ENCODE measurements around the gene KRT17. TPM values are rescaled to one million over a fixed set of nuclear protein-coding genes. Genes with fewer than 3 reads are reported as not detected.
A peak's percentile ranks its signal among the peaks of the same experiment; 100 is the strongest.
"Not testable (repeated sequence)": the region's sequence is repeated elsewhere in the genome, so short reads cannot be mapped to it uniquely, and the experiment has no call there.

KRT17 gene
- polyA plus RNA-seq, 1 experiment, result 34.7 TPM

DNA sequence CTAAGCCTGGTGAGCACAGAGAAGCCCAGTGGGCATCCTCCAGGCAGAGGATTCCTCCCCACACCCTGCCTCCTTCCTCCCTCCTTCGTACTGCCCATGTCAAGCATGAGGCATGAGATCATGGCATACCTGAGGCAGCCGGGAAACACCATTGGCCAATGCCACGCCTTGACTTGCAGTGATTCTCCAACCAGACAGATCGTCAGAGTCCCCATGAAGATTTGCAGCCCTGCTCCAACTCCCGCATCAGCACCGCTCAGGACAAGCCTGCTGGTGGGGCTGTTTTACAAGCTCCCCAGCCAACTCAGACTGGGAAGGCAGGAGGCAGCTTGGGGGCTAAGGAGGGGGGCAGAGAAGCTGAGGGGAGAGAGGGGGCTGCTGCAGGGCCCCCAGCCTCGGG is 8.9 kb downstream of the KRT17 start:
- Histone ChIP-seq H3K36me3 (ENCODE audit: control insufficient read depth, insufficient read depth, low read length) (no peaks in the 10 kb centered on the region), H3K4me3 (ENCODE audit: low read depth, low read length) (no peak overlapping the region), H3K27me3 (ENCODE audit: control insufficient read depth, insufficient read depth, low read length) (peaks cover 2% of the 10 kb centered on the region; the same call in 1 of the 2 replicates)
- POLR2A ChIA-PET, result no interaction called here
- CTCF ChIA-PET, result interaction anchor here (0.6 kb wide), 1 partner anchor 67 kb away, joined by 3 read pairs; no protein-coding TSS in a partner anchor
- TF ChIP-seq, protein P1, sequence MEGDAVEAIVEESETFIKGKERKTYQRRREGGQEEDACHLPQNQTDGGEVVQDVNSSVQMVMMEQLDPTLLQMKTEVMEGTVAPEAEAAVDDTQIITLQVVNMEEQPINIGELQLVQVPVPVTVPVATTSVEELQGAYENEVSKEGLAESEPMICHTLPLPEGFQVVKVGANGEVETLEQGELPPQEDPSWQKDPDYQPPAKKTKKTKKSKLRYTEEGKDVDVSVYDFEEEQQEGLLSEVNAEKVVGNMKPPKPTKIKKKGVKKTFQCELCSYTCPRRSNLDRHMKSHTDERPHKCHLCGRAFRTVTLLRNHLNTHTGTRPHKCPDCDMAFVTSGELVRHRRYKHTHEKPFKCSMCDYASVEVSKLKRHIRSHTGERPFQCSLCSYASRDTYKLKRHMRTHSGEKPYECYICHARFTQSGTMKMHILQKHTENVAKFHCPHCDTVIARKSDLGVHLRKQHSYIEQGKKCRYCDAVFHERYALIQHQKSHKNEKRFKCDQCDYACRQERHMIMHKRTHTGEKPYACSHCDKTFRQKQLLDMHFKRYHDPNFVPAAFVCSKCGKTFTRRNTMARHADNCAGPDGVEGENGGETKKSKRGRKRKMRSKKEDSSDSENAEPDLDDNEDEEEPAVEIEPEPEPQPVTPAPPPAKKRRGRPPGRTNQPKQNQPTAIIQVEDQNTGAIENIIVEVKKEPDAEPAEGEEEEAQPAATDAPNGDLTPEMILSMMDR (IDR thresholded peaks at IDR 0.05; ENCODE audit: insufficient read depth, low read depth, low read length), result no peak
- no peak for DNase-seq (ENCODE audit: low read depth)

DNA sequence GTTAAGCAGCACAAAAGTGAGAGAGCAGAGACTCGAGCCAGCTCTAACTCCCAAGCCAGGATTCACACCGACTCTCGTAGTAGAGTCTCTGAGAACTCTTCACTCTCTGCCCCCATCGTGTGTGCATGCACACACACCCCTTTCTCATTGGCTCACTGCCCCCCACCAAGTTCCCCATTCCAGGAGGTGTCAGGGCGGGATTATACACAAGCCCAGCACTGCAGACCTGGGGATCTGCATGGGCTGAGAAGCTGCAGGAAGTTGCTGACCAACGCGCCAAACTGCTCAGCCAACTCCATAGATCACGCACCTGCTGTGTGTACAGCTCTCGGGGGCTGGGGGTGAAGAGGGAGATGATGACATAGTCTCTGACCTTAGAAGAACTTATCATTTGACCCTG is 9.6 kb downstream of the KRT17 start:
- CTCF ChIA-PET; POLR2A ChIA-PET; DNase-seq (ENCODE audit: low read depth): not testable (repeated sequence)

GRCh38 chr17:41614098-41614497 is 10.3 kb downstream of the KRT17 start:
- Histone ChIP-seq H3K36me3 (ENCODE audit: control insufficient read depth, insufficient read depth, low read length) (no peaks in the 10 kb centered on the region), H3K4me3 (ENCODE audit: low read depth, low read length) (no peak overlapping the region), H3K27me3 (ENCODE audit: control insufficient read depth, insufficient read depth, low read length) (peaks cover 7% of the 10 kb centered on the region)
- ChIA-PET CTCF (no interaction called here), POLR2A (no interaction called here)
- TF ChIP-seq, protein P1 (IDR thresholded peaks at IDR 0.05; ENCODE audit: insufficient read depth, low read depth, low read length), result no peak
- DNase-seq (ENCODE audit: low read depth), result no peak

More for the DNA sequence above, 9.6 kb downstream of the KRT17 start:
- H3K4me3 ChIP-seq (ENCODE audit: low read depth, low read length); H3K36me3 ChIP-seq (ENCODE audit: control insufficient read depth, insufficient read depth, low read length); H3K27me3 ChIP-seq (ENCODE audit: control insufficient read depth, insufficient read depth, low read length): not testable (repeated sequence)

GRCh38 chr17:41613277-41614082 is 10.9 kb downstream of the KRT17 start:
- H3K4me3 ChIP-seq (ENCODE audit: low read depth, low read length), result no peak overlapping the region
- H3K27me3 ChIP-seq (ENCODE audit: control insufficient read depth, insufficient read depth, low read length), result peaks cover 8% of the 10 kb centered on the region
- ChIA-PET CTCF (no interaction called here), POLR2A (no interaction called here)
- TF ChIP-seq, protein P1 (IDR thresholded peaks at IDR 0.05; ENCODE audit: insufficient read depth, low read depth, low read length), result no peak
- DNase-seq (ENCODE audit: low read depth), result no peak
- H3K36me3 ChIP-seq (ENCODE audit: control insufficient read depth, insufficient read depth, low read length), result no peaks in the 10 kb centered on the region

DNA sequence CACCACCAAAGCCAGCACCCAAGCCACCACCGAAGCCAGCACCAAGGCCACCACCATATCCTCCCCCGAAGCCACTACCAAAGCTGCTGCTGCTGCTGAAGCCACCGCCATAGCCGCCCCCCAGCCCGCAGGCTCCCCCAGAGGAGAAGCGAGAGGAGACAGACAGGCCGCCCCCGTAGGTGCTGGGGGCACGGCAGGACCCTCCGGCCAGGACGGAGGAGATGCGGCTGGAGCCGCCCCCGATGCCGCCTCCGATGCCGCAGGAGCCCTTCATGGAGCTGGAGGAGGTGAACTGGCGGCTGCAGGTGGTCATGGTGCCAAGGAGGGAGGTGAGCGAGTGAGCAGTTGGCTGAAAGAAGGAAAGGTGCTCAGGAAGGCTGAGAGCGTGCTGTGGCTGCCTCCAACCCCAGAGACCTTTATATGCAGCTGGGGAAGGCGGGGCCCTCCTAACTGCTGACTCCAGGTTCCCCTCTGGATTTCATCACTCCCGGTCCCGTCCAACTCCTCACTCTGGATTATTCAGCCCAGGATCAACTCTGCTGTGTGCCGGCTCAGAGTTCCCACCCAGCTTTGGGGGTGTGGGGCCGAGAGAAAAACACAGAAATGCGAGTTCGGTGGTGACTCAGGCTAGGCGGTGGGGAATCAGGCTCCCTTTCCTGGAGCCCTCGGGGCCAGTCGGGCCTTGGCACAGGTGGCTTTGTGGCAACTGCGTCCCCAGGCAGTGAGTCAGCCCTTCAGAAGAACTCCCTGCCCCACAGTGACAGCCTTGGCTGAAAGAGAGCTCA is 11.8 kb downstream of the KRT17 start, which contains the start of gene KRT16:
KRT16 (minus strand) TSS at position 392 of the 785 bp plus-strand sequence; CDS start at position 313, 79 bp downstream.
- H3K4me3 ChIP-seq (ENCODE audit: low read depth, low read length); POLR2A ChIA-PET; H3K27me3 ChIP-seq (ENCODE audit: control insufficient read depth, insufficient read depth, low read length); CTCF ChIA-PET; H3K36me3 ChIP-seq (ENCODE audit: control insufficient read depth, insufficient read depth, low read length): not testable (repeated sequence)
- DNase-seq (ENCODE audit: low read depth), result peak; percentile 47

GRCh38 chr17:41610965-41611640 is 13.3 kb downstream of the KRT17 start:
- Histone ChIP-seq H3K4me3 (ENCODE audit: low read depth, low read length) (no peak overlapping the region), H3K27me3 (ENCODE audit: control insufficient read depth, insufficient read depth, low read length) (peaks cover 8% of the 10 kb centered on the region), H3K36me3 (ENCODE audit: control insufficient read depth, insufficient read depth, low read length) (no peaks in the 10 kb centered on the region)
- ChIA-PET CTCF (interaction anchor here (2.5 kb wide), 1 partner anchor 37 kb away, joined by 11 read pairs; no protein-coding TSS in a partner anchor), POLR2A (no interaction called here)
- TF ChIP-seq, protein P1 (IDR thresholded peaks at IDR 0.05; ENCODE audit: insufficient read depth, low read depth, low read length), result no peak
- no peak for DNase-seq (ENCODE audit: low read depth)
